Skeletal muscle satellite cell (primary cell): ENCODE results near the gene HEG1.

Experiments used
- H3K27me3 ChIP-seq: 2 replicates; pipeline ENCODE4 v1.7.0; 2013; ENCODE audit warnings: low read length; ENCODE audit not compliant: control insufficient read depth, insufficient read depth
- H3K36me3 ChIP-seq: 2 replicates; pipeline ENCODE4 v1.7.0; 2013; ENCODE audit warnings: mild to moderate bottlenecking, control low read depth, low read length; ENCODE audit not compliant: insufficient read depth
- H3K4me1 ChIP-seq: 2 replicates; pipeline ENCODE4 v1.7.0; 2013; ENCODE audit warnings: low read length; ENCODE audit not compliant: control insufficient read depth, insufficient read depth
- H3K4me2 ChIP-seq: 2 replicates; pipeline ENCODE4 v1.7.0; 2013; ENCODE audit warnings: mild to moderate bottlenecking, low read length
- H3K4me3 ChIP-seq: 2 replicates; pipeline ENCODE4 v1.7.0; 2013; ENCODE audit warnings: low read length
- H3K9ac ChIP-seq: 2 replicates; pipeline ENCODE4 v1.7.0; 2013; ENCODE audit warnings: mild to moderate bottlenecking, low read depth, low read length, moderate library complexity
- H3K9me3 ChIP-seq: replicated peaks from 2 replicates; pipeline ENCODE4 v1.7.0; 2013; ENCODE audit warnings: mild to moderate bottlenecking, control low read depth, low read length

The HEG1 gene

GRCh38 chr3:125054449-125055329 lies 1.1 kb downstream of the HEG1 start:
- Histone ChIP-seq H3K9me3 (no peaks in the 10 kb centered on the region), H3K9ac (peak overlapping the region; percentile 87), H3K4me2 (peak overlapping the region; percentile 87), H3K27me3 (no peaks in the 10 kb centered on the region), H3K4me3 (peak overlapping the region; percentile 77), H3K36me3 (no peaks in the 10 kb centered on the region), H3K4me1 (peaks cover 50% of the 10 kb centered on the region)

DNA sequence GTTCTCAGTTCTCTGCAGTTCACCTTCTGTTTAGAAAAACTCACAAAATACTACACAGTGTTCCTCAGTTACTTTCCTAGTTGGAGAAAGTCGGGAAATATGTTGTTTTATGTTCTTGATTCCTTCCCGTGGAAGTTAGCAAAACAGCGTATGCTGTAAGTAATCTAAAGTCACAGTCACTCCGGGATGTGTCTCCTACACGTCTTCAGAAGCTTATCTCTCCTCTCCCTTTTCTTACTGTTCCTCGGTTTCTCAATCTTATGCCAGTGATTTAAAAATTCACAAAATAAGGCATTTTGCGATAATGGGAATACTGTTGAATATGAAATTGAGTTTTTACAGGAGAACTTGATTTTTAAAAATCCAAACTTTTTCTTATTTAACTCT lies 1.7 kb downstream of the HEG1 start:
- no peaks in the 10 kb centered on the region for H3K27me3 ChIP-seq
- peak overlapping the region; percentile 87 for H3K4me2 ChIP-seq
- no peaks in the 10 kb centered on the region for H3K9me3 ChIP-seq
- H3K36me3 ChIP-seq = no peaks in the 10 kb centered on the region
- H3K9ac ChIP-seq = peak overlapping the region; percentile 87
- peak overlapping the region; percentile 77 for H3K4me3 ChIP-seq
- peaks cover 50% of the 10 kb centered on the region for H3K4me1 ChIP-seq

- H3K4me3 ChIP-seq = peak overlapping the region; percentile 54
- no peaks in the 10 kb centered on the region for H3K9me3 ChIP-seq
- H3K4me2 ChIP-seq = peak overlapping the region; percentile 87
- peaks cover 50% of the 10 kb centered on the region for H3K4me1 ChIP-seq
- no peaks in the 10 kb centered on the region for H3K27me3 ChIP-seq
- H3K9ac ChIP-seq = peak overlapping the region; percentile 87
- H3K36me3 ChIP-seq = no peaks in the 10 kb centered on the region
Measured at GRCh38 chr3:125053304-125053699, 2.5 kb downstream of the HEG1 start.

GRCh38 chr3:125052624-125053303 lies 3.0 kb downstream of the HEG1 start:
- Histone ChIP-seq H3K4me2 (peak overlapping the region; percentile 87), H3K9ac (peak overlapping the region; percentile 87), H3K4me1 (peaks cover 50% of the 10 kb centered on the region), H3K4me3 (peak overlapping the region; percentile 54), H3K36me3 (no peaks in the 10 kb centered on the region), H3K9me3 (no peaks in the 10 kb centered on the region), H3K27me3 (no peaks in the 10 kb centered on the region)

GRCh38 chr3:125051715-125052581 lies 3.8 kb downstream of the HEG1 start:
- Histone ChIP-seq H3K4me1 (peaks cover 43% of the 10 kb centered on the region), H3K36me3 (no peaks in the 10 kb centered on the region), H3K9me3 (no peaks in the 10 kb centered on the region), H3K4me2 (peak overlapping the region; percentile 87), H3K4me3 (peak overlapping the region; percentile 54), H3K9ac (peak overlapping the region; percentile 87), H3K27me3 (no peaks in the 10 kb centered on the region)

- Histone ChIP-seq H3K9me3 (no peaks in the 10 kb centered on the region), H3K4me2 (peak overlapping the region; percentile 87), H3K9ac (peak overlapping the region; percentile 87), H3K4me1 (peaks cover 35% of the 10 kb centered on the region), H3K4me3 (peak overlapping the region; percentile 54), H3K36me3 (no peaks in the 10 kb centered on the region), H3K27me3 (no peaks in the 10 kb centered on the region)
Measured at GRCh38 chr3:125051205-125051604, 4.6 kb downstream of the HEG1 start.

DNA sequence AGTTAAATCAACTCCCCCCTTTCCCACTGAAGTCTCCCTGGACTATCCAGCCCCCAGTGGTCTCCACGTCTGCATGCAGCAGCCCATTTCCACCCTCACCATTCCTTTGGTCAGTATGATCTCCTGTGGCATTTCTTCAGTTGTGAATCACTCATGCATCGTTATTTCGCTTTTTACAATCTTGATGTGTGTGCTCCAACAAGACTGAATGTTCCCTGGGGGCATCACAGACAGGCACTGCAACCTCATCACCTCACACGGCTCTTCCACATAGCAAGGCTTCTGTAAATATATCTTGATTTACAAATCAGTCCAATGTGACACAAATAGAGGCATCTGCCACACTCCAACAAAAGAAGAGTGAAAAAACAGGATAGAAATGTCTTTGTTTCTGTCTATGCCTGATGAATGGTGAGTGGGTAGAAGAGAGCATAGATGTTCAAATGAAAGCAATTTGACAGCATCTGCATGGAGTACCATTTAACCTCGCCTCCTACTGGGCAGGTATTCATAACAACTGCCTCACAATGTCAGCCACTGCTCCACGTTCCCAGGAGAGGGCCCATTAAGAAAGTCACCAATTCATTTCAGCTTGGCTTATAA lies 5.2 kb downstream of the HEG1 start:
- H3K9me3 ChIP-seq = no peaks in the 10 kb centered on the region
- H3K9ac ChIP-seq = no peak overlapping the region
- H3K4me3 ChIP-seq = no peak overlapping the region
- H3K27me3 ChIP-seq = no peaks in the 10 kb centered on the region
- peaks cover 37% of the 10 kb centered on the region for H3K4me1 ChIP-seq
- H3K36me3 ChIP-seq = no peaks in the 10 kb centered on the region
- no peak overlapping the region for H3K4me2 ChIP-seq

- Histone ChIP-seq H3K9ac (no peak overlapping the region), H3K4me3 (no peak overlapping the region), H3K36me3 (no peaks in the 10 kb centered on the region), H3K9me3 (no peaks in the 10 kb centered on the region), H3K27me3 (no peaks in the 10 kb centered on the region), H3K4me2 (no peak overlapping the region), H3K4me1 (peaks cover 40% of the 10 kb centered on the region)
Measured at GRCh38 chr3:125048282-125048681, 7.5 kb downstream of the HEG1 start.

DNA sequence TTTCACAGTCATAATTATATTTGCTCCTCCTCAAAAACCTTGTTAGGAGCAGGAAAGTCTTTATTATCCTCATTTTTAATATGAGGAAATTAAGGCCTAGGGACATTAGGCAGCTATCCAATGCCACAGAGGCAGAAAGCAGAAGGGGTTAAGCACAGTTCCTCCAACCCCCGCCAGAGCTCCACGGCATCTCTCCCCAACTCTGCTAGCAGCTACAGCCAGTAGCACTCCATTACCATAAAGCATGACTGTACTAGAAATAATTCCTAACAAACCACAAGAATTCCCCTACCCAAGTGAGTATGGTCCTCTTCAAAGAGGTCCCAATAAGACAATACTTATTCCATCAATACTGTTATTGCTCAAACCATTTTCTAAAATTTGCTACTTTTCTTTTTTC lies 9.8 kb downstream of the HEG1 start:
- Histone ChIP-seq H3K4me1 (peaks cover 28% of the 10 kb centered on the region), H3K36me3 (no peaks in the 10 kb centered on the region), H3K27me3 (no peaks in the 10 kb centered on the region), H3K4me3 (no peak overlapping the region), H3K4me2 (peak overlapping the region; percentile 4), H3K9me3 (no peaks in the 10 kb centered on the region), H3K9ac (no peak overlapping the region)

DNA sequence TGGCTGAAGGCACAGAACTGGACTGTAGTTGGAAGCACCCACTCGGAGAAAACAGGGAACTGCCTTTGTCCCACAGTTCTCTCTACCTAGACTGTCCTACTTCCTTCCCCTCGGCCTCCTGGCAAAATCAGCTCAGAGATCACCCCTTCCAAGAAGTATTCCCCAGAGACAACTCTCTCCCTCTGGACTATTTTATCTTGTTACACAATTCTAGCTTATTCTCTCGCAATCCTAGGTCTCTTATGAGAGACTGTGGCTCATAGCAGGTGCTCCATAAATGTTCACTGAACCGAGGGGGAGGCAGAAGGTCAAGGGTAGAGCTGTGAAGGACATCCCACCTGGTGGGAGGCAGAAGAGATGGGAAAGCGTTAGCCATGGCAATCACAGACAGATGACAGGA lies 10.6 kb downstream of the HEG1 start:
- H3K27me3 ChIP-seq = no peaks in the 10 kb centered on the region
- no peak overlapping the region for H3K9ac ChIP-seq
- H3K4me3 ChIP-seq = no peak overlapping the region
- no peaks in the 10 kb centered on the region for H3K36me3 ChIP-seq
- H3K9me3 ChIP-seq = no peaks in the 10 kb centered on the region
- peaks cover 29% of the 10 kb centered on the region for H3K4me1 ChIP-seq
- H3K4me2 ChIP-seq = no peak overlapping the region
